SK-N-MC (cell line): ENCODE measurements around the gene TTC28.

Experiments used
- EZH2 ChIP-seq: fragments of 200-600 bp; sonication (generic); IDR thresholded peaks from one replicate; pipeline ENCODE4 v1.6.1; 2017; ENCODE audit warnings: antibody characterized with exemption
- FOXP2 ChIP-seq: optimal IDR thresholded peaks from 2 replicates; pipeline ENCODE3; 2011; ENCODE audit warnings: mild to moderate bottlenecking, moderate library complexity; ENCODE audit not compliant: insufficient read depth; ENCODE audit errors: extremely low read length, control extremely low read depth
- POLR2AphosphoS5 ChIP-seq: IDR thresholded peaks from 2 replicates; pipeline ENCODE4 v1.6.1; 2012; ENCODE audit warnings: mild to moderate bottlenecking, low read depth, low read length, borderline replicate concordance

- TF ChIP-seq POLR2AphosphoS5 (no peak), EZH2 (no peak), FOXP2 (no peak)
Measured at GRCh38 chr22:27999876-28000275, 679.8 kb downstream of the TTC28 start.
